Measurements from ENCODE around the gene DISP1. TPM values are rescaled to one million over a fixed set of nuclear protein-coding genes. Genes with fewer than 3 reads are reported as not detected.

The DISP1 gene
- total RNA-seq, 1 donor from 2014 or later = 2.2 TPM

Other genes with a start within 250 kb of the DISP1 start
- 8.3 and 9.1 TPM in 2 replicates for gene TAF1A, start 225.1 kb upstream of the DISP1 start, total RNA-seq
- gene MIA3, start 196.9 kb upstream of the DISP1 start, total RNA-seq = 44.4 and 59.0 TPM in 2 replicates
- 25.9 and 30.4 TPM in 2 replicates for gene AIDA, start 102.5 kb upstream of the DISP1 start, total RNA-seq
- 56.0 and 67.7 TPM in 2 replicates for gene BROX, start 102.5 kb upstream of the DISP1 start, total RNA-seq
- gene FAM177B, start 77.8 kb upstream of the DISP1 start, total RNA-seq = not detected in 2 replicates